Cardiac muscle cell (in vitro differentiated cells and primary cell): ENCODE results near the gene ARID3A. TPM values are rescaled to one million over a fixed set of nuclear protein-coding genes. Genes with fewer than 3 reads are reported as not detected.

Experiments used
- DNase-seq, 2 donors: peaks; one replicate each; pipeline versions ENCODE4 v3.0.0 to v3.0.0-alpha.2; 2010 to 2017; ENCODE audit warnings: low read depth in 1 of 2, low spot score in 1 of 2
- H3K27ac ChIP-seq: fragments of 200-600 bp; sonication (generic); 2 replicates; pipeline ENCODE4 v1.5.1; 2016
- H3K27me3 ChIP-seq: fragments of 200-600 bp; sonication (generic); 2 replicates; pipeline ENCODE4 v1.6.0; 2016; ENCODE audit warnings: control low read depth
- H3K36me3 ChIP-seq: fragments of 200-600 bp; sonication (generic); 2 replicates; pipeline ENCODE4 v1.5.1; 2016; ENCODE audit warnings: control low read depth
- H3K4me1 ChIP-seq: fragments of 200-600 bp; sonication (generic); 2 replicates; pipeline ENCODE4 v1.8.1; 2017; ENCODE audit warnings: low read depth, mild to moderate bottlenecking, mixed run types
- H3K4me3 ChIP-seq: fragments of 200-600 bp; sonication (generic); 2 replicates; pipeline ENCODE4 v1.5.1; 2016; ENCODE audit warnings: mild to moderate bottlenecking
- H3K9me3 ChIP-seq: fragments of 200-600 bp; sonication (generic); 2 replicates; pipeline ENCODE4 v1.5.1; 2017; ENCODE audit warnings: low read depth, mild to moderate bottlenecking, control low read depth
- CTCF ChIP-seq: IDR thresholded peaks from 2 replicates; pipeline ENCODE4 v1.5.1; 2012; ENCODE audit warnings: low read depth, mild to moderate bottlenecking, low read length
- polyA plus RNA-seq: library from polyadenylated mRNA; unstranded; fragments of >200 nt; fragmentation: Nextera tagmentation; extraction: Ambion mirVana; gene quantifications from 2 replicates; pipeline ENCODE4 v1.2.1, GENCODE V29; 2016
- total RNA-seq: library from RNA; depleted of rRNA; stranded (reverse); fragments of >200 nt; gene quantifications from 2 replicates; pipeline ENCODE4 v1.2.3, GENCODE V29; 2016

ARID3A gene
- total and polyA plus RNA-seq, 2 experiments from 2014 or later, result 39.1 to 62.3 TPM

- Histone ChIP-seq H3K9me3 (no peaks in the 10 kb centered on the region), H3K27ac (no peak overlapping the region), H3K4me3 (no peak overlapping the region), H3K27me3 (no peaks in the 10 kb centered on the region), H3K4me1 (no peaks in the 10 kb centered on the region), H3K36me3 (no peaks in the 10 kb centered on the region)
- TF ChIP-seq CTCF, result no peak
- no peak for DNase-seq
These were observed 28.8 kb upstream of the ARID3A start for GRCh38 chr19:896999-897398.

- Histone ChIP-seq H3K9me3 (no peaks in the 10 kb centered on the region), H3K36me3 (no peaks in the 10 kb centered on the region), H3K27ac (no peak overlapping the region), H3K4me1 (no peaks in the 10 kb centered on the region), H3K27me3 (no peaks in the 10 kb centered on the region), H3K4me3 (no peak overlapping the region)
- peak; percentile 5 for TF ChIP-seq CTCF
- no peak for DNase-seq
These were observed 28.3 kb upstream of the ARID3A start for GRCh38 chr19:897442-898039.

GRCh38 chr19:898663-899062 is 27.2 kb upstream of the ARID3A start:
- H3K9me3 ChIP-seq, result no peaks in the 10 kb centered on the region
- TF ChIP-seq CTCF, result no peak
- H3K27me3 ChIP-seq, result no peaks in the 10 kb centered on the region
- no peaks in the 10 kb centered on the region for H3K4me1 ChIP-seq
- DNase-seq, result no peak
- H3K4me3 ChIP-seq, result no peak overlapping the region
- H3K36me3 ChIP-seq, result no peaks in the 10 kb centered on the region
- H3K27ac ChIP-seq, result no peak overlapping the region

- Histone ChIP-seq H3K4me1 (no peaks in the 10 kb centered on the region), H3K27ac (no peak overlapping the region)
These were observed 26.3 kb upstream of the ARID3A start for GRCh38 chr19:899336-900042.

GRCh38 chr19:900043-900301 is 25.9 kb upstream of the ARID3A start:
- H3K9me3 ChIP-seq, result no peaks in the 10 kb centered on the region
- TF ChIP-seq CTCF, result no peak

More at GRCh38 chr19:899336-900042, 26.3 kb upstream of the ARID3A start:
- no peak for DNase-seq
- no peak for TF ChIP-seq CTCF
- H3K36me3 ChIP-seq, result no peaks in the 10 kb centered on the region
- H3K27me3 ChIP-seq, result no peaks in the 10 kb centered on the region
- H3K4me3 ChIP-seq, result no peak overlapping the region
- no peaks in the 10 kb centered on the region for H3K9me3 ChIP-seq

More at GRCh38 chr19:900043-900301, 25.9 kb upstream of the ARID3A start:
- no peak for DNase-seq
- Histone ChIP-seq H3K27me3 (no peaks in the 10 kb centered on the region), H3K4me1 (no peaks in the 10 kb centered on the region), H3K4me3 (no peak overlapping the region), H3K36me3 (no peaks in the 10 kb centered on the region), H3K27ac (no peak overlapping the region)
